ENCODE results near the gene SLC20A1. TPM values are rescaled to one million over a fixed set of nuclear protein-coding genes. Genes with fewer than 3 reads are reported as not detected.

The SLC20A1 gene
- total RNA-seq, 4 donors from 2014 or later = 15.6 to 40.3 (median 23.9) TPM

DNA sequence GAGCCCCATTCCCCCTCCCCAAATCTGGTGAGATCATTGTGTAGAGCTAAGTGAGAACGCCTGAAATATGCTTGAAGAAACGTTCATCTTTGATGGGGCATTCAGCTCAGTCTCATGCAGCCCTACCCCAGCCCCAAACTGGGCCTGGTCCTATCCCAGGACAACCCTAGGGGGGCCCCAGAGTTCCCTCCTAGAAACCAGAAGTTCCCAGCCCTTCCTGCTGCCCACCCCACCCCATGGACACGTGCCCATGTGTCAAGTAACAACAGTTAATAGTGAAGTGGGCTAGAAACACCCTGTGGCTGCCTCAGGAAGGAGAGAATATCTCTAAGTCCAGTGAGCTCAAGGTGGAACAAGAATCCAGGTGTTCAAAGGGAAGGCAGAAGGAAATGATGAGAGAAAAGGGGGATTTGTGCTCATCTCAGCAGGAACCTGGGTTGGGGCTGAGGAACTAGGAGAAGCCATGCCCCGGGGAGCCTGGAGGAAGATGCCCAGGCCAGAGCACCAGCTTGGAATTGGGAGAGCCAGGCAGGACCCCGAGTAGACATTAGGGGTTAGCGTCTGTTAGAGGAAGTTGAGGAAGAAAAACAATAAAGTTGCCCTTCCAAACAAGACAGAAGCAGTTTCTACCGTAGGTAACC is 20.1 kb upstream of the SLC20A1 start:
- peak overlapping the region in 1 of 3 donors; percentile 55 for H3K27ac ChIP-seq
- TF ChIP-seq POLR2A (IDR thresholded peaks at IDR 0.05) = no peak
- TF ChIP-seq, protein P1, sequence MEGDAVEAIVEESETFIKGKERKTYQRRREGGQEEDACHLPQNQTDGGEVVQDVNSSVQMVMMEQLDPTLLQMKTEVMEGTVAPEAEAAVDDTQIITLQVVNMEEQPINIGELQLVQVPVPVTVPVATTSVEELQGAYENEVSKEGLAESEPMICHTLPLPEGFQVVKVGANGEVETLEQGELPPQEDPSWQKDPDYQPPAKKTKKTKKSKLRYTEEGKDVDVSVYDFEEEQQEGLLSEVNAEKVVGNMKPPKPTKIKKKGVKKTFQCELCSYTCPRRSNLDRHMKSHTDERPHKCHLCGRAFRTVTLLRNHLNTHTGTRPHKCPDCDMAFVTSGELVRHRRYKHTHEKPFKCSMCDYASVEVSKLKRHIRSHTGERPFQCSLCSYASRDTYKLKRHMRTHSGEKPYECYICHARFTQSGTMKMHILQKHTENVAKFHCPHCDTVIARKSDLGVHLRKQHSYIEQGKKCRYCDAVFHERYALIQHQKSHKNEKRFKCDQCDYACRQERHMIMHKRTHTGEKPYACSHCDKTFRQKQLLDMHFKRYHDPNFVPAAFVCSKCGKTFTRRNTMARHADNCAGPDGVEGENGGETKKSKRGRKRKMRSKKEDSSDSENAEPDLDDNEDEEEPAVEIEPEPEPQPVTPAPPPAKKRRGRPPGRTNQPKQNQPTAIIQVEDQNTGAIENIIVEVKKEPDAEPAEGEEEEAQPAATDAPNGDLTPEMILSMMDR (IDR thresholded peaks at IDR 0.05) = no peak
- intact Hi-C loops (cut with DNase I) = loop anchor here (5.0 kb wide), 1 partner anchor 102 kb away; no protein-coding TSS in a partner anchor
- no peak for DNase-seq
- 66 to 73% methylated on average over 7 of the region's 7 CpGs for WGBS, 2 donors
- no peaks in the 10 kb centered on the region for H3K36me3 ChIP-seq
- H3K9me3 ChIP-seq = no peaks in the 10 kb centered on the region
- H3K27me3 ChIP-seq = no peaks in the 10 kb centered on the region
- no peak overlapping the region for H3K4me3 ChIP-seq (replicated peaks in 1 of 3)
- H3K4me1 ChIP-seq = peaks cover 0 to 25% of the 10 kb centered on the region in 2 donors

DNA sequence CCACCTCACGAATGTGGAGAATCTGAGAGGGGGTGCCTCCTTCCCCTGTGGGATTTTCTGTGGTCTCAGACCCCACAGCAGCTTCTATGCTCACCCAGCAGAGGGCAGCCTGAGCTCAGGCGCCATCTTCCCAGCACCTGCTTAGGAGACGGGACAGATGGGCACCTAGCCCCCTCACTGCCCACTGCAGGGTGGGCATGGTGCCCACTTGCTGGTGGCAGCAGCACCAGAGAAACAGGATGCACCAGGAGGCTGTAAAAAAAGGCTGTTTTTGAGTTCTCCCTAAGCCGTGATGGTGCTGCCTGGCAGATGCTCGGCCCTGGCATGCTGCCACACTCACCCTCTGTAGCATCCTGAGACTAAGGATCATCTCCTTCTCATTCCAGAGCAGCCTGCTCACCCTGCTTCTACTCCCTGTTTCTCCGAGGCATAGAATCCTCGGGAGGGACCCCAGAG is 19.1 kb upstream of the SLC20A1 start:
- Histone ChIP-seq H3K9me3 (no peaks in the 10 kb centered on the region), H3K4me3 (replicated peaks in 1 of 3) (no peak overlapping the region), H3K27ac (peak overlapping the region; percentile 13 to 55 (median 40)), H3K4me1 (peaks cover 0 to 25% of the 10 kb centered on the region in 2 donors), H3K27me3 (no peaks in the 10 kb centered on the region), H3K36me3 (no peaks in the 10 kb centered on the region)
- TF ChIP-seq, protein P1 (IDR thresholded peaks at IDR 0.05) = peak; percentile 23 to 83 (median 71)
- no peak for TF ChIP-seq POLR2A (IDR thresholded peaks at IDR 0.05)
- WGBS, 2 donors = 12 to 29% methylated on average over 5 to 7 of the region's 7 CpGs
- intact Hi-C loops (cut with DNase I) = loop anchor here (5.0 kb wide), 1 partner anchor 101 kb away; no protein-coding TSS in a partner anchor
- peak; percentile 52 to 53 for DNase-seq

DNA sequence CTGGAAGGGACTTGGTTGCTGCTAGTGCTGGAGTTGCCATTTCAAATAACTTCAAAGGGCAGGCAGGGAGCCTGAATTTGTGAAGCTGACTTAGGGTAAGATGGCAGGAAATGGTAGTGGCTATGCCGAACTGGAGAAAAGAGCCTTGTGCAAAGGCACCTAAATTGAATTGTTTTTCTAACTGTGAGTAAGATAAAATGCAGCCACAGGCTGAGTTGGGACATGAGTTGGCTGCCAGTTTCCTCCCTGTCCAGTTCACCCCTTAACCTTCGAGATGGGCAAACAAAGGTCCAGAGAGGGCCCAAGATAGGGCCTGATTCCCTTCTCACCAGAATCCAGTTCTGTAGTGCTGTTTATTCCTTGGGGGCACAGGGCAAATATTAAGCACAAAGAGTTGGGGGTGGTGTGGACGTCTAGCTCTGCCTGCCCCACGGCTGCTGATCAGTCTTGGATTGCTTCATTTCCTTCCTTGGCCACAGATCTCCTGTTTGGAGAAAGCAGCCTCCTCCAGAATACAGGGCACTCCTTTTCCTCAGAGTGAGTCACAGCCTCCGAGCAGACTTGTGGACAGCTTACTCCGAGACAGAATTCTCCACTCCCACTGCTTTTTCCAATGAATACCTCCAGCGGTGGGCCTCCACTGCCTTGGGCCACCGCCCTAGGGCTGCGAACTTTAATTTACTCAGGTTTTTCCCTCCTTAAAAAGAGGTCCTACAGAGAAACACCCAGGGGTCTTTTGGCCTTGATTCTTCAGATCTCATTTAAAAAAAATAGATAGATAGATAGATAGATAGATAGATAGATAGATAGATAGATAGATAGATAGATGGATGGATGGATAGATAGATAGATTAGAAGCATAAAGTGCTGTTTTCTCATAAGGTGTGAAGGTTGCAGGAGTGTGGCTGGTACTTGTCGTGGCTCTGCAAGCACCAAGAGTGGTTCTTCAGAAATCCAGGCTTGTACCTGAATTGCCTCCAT is 18.4 kb upstream of the SLC20A1 start:
- no peak for TF ChIP-seq POLR2A (IDR thresholded peaks at IDR 0.05)
- TF ChIP-seq, protein P1 (IDR thresholded peaks at IDR 0.05) = no peak
- no peak for DNase-seq
- 60 to 68% methylated on average over 10 of the region's 10 CpGs for WGBS, 2 donors
- H3K9me3 ChIP-seq = no peaks in the 10 kb centered on the region
- peaks cover 0 to 30% of the 10 kb centered on the region in 2 donors for H3K4me1 ChIP-seq
- H3K36me3 ChIP-seq = no peaks in the 10 kb centered on the region
- intact Hi-C loops (cut with DNase I) = loop anchor here (5.0 kb wide), 1 partner anchor 100 kb away; no protein-coding TSS in a partner anchor
- H3K27ac ChIP-seq = peak overlapping the region; percentile 40 to 55 (median 40)
- H3K4me3 ChIP-seq (replicated peaks in 1 of 3) = no peak overlapping the region
- no peaks in the 10 kb centered on the region for H3K27me3 ChIP-seq

DNA sequence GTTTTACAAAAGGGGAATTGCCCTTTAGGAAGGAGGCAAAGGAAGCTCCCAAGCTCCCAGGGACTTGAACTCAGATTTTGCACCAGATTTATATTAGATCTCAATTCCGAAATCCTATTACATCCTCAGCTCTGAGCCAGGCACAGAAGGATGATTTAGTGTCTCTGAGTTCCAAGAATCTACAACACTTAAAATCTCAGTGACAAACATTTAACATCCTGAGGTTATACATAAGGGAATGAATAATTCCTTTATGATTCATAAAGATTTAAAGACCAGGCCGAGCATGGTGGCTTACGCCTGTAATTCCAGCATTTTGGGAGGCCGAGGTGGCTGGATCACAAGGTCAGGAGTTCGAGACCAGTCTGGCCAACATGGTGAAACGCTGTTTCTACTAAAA is 16.5 kb upstream of the SLC20A1 start:
- H3K4me1 ChIP-seq = peaks cover 8 to 37% of the 10 kb centered on the region in 2 donors
- TF ChIP-seq, protein P1 (IDR thresholded peaks at IDR 0.05) = no peak
- no peak for TF ChIP-seq POLR2A (IDR thresholded peaks at IDR 0.05)
- H3K4me3 ChIP-seq (replicated peaks in 1 of 3) = no peak overlapping the region
- DNase-seq = no peak
- no peaks in the 10 kb centered on the region for H3K36me3 ChIP-seq
- H3K9me3 ChIP-seq = no peaks in the 10 kb centered on the region
- intact Hi-C loops (cut with DNase I) = loop anchor here (5.0 kb wide), 1 partner anchor 98 kb away; no protein-coding TSS in a partner anchor
- no peak overlapping the region for H3K27ac ChIP-seq
- H3K27me3 ChIP-seq = no peaks in the 10 kb centered on the region
- WGBS, 2 donors = 95 to 97% methylated on average over 6 of the region's 6 CpGs

All from thyroid gland (tissue), 4 donors.